Choroid plexus epithelial cell (primary cell): ENCODE measurements around the gene CHST5.

Experiments used
- DNase-seq: peaks from one replicate; pipeline ENCODE4 v3.0.0-alpha.2; 2010; ENCODE audit warnings: low read depth
- H3K4me3 ChIP-seq: 2 replicates; pipeline ENCODE4 v1.5.1; 2011; ENCODE audit warnings: low read depth, mild to moderate bottlenecking, control low read depth, low read length, moderate library complexity
- TF ChIP-seq, protein P1 (sequence below): conservative IDR thresholded peaks from 2 replicates; pipeline ENCODE4 v1.5.1; 2011; ENCODE audit warnings: low read depth, mild to moderate bottlenecking, control low read depth, inconsistent platforms, low read length, moderate library complexity

CHST5 gene

DNA sequence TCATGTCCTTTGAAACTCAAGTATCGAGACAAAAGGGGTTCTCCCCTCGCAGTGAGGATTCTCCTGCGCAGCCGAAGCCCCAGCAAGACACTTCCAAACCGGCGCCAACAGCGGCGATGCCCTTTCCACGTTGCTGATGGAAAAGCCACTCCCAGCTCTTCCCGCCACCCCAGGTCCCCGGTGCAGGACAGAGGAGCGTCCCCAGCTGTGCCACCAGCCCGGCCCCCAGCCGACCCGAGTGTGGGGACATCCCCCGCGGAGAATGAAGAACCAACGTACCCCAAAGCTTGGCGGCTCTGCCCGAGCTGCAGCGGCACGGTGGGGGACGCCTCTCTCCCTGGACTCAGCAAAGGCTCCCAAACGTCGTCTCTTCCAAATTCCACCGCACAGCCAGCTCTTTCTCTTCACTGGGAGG is 41.2 kb downstream of the CHST5 start:
- TF ChIP-seq, protein P1, sequence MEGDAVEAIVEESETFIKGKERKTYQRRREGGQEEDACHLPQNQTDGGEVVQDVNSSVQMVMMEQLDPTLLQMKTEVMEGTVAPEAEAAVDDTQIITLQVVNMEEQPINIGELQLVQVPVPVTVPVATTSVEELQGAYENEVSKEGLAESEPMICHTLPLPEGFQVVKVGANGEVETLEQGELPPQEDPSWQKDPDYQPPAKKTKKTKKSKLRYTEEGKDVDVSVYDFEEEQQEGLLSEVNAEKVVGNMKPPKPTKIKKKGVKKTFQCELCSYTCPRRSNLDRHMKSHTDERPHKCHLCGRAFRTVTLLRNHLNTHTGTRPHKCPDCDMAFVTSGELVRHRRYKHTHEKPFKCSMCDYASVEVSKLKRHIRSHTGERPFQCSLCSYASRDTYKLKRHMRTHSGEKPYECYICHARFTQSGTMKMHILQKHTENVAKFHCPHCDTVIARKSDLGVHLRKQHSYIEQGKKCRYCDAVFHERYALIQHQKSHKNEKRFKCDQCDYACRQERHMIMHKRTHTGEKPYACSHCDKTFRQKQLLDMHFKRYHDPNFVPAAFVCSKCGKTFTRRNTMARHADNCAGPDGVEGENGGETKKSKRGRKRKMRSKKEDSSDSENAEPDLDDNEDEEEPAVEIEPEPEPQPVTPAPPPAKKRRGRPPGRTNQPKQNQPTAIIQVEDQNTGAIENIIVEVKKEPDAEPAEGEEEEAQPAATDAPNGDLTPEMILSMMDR = no peak
- peak; percentile 5 for DNase-seq
- H3K4me3 ChIP-seq = peak overlapping the region; percentile 60

DNA sequence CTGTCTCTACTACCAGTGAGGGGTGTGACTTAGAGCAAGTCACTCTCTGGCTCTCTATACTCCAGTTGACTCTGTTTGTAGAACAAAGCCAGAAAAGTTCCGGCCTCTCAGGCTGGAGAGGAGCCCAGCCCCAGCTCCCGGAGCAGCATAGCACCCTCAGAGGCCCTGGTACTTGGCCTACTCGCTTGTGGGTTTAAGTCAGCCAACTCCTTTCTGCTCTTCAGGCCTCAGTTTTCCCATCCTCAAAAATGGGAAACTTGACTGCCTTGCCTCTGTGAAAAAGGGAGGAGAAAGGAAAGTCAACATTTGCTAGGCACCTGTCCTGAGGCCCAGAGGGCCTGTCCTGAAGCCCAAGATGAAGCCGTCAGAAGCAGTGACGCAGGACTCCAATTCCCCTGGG is 41.7 kb downstream of the CHST5 start:
- TF ChIP-seq, protein P1 = no peak
- no peak for DNase-seq
- peak overlapping the region; percentile 60 for H3K4me3 ChIP-seq

DNA sequence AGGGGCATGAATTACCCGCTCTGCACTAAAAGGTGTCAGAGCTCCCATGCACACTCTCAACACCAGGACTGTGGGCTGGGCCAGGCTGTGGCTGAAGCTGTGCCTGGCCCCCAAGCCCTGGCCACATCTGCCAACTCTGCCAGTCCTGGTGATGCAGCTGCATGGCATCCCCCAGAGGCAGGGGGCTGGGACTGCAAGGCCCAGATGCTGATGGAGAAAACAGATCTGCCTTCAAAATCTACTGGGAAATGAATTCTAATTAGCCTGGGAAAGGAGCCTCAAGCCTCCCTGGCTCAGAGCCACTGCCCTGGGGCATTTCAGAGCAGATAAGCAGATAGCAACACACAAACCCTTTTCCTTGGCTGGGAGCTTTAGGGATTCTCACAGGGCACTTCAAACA is 44.0 kb downstream of the CHST5 start:
- no peak for DNase-seq
- TF ChIP-seq, protein P1 = peak; percentile 10

DNA sequence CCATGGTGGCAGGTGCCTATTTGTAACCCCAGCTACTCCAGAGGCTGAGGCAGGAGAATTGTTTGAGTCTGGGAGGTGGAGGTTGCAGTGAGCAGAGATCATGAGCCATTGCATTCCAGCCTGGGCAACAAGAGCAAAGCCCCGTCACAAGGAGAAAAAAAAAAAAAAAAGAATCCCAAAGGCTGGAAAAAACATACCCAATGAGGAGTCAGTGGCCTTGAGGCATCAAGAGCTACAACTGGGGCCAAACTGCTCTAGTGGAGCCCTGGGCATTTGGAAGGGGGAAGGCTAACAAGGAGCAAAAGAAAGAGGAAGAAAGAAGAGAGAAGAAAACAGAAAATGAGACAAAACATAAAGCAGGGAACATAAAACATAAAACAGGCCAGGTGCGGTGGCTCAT is 47.6 kb downstream of the CHST5 start:
- DNase-seq = no peak
- TF ChIP-seq, protein P1 = no peak

More for the DNA sequence above, 44.0 kb downstream of the CHST5 start:
- H3K4me3 ChIP-seq = no peak overlapping the region

DNA sequence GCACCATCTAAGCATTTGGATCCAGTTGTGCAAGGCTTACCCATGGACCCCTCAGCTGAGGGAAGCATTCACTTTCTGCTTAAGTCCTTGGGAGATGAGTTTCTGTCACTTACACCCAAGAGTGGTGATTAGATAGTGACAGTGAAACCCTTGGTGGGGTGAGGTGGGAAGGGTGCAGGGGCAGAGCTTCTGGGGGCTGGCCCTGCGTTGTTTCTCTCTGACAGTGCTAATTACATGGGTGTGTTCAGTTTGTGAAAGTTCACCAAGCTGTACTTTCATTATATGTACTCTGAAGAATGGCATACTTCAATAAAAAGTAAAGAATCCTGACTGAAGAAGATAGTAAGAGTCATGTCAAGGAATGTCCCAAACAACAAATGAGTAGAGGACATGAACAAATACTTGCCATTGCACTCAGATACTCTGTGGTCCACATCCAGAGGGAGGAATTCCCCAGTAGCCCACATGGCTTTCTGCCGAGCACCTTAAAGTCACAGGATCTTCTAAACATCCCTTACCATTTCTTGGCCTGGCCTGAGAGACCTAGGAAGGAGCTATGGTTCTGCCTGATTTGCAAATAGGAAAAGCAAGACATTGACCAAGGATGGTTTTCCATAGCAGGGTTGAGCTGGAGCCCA is 49.1 kb downstream of the CHST5 start:
- no peak overlapping the region for H3K4me3 ChIP-seq
- TF ChIP-seq, protein P1 = no peak
- peak; percentile 42 for DNase-seq

More for the DNA sequence above, 47.6 kb downstream of the CHST5 start:
- no peak overlapping the region for H3K4me3 ChIP-seq

DNA sequence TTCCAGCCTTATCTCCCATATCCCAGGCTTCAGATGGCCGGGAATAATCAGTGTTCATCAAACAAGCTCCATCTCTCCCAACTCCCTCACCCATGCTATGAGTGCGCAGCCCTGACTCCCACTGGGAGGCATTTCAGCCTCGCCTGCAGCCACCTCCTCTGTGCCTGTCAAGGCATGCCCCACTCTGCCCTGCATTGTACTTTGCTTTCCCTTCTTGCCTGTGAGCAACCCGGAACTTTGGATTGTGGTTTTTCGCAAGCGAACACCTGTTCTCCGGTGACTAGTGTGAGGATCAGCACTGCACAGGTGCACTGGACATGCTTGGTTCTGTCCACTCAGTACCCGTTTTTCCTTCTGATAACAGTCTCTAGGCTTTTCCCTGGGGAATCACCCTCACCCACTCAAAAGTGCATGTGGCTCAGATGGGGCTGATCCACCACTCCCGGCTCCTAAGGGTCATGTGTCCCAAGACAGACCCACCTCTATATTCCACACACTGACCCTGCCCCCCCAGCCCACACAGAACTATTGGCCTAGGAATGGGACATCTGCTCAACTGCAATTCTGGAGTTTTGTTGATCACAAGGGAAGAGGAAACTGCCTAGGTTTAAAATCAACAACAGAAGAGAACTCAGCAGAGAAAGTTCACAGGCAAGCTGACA is 49.8 kb downstream of the CHST5 start:
- H3K4me3 ChIP-seq = no peak overlapping the region
- no peak for DNase-seq
- TF ChIP-seq, protein P1 = no peak
